CD14-positive monocyte (primary cell): ENCODE results near the gene DHTKD1. TPM values are rescaled to one million over a fixed set of nuclear protein-coding genes. Genes with fewer than 3 reads are reported as not detected.
"Not testable (repeated sequence)": the region's sequence is repeated elsewhere in the genome, so short reads cannot be mapped to it uniquely, and the experiment has no call there.

Source experiments
- DNase-seq, 3 donors: peaks; one replicate each; pipeline ENCODE4 v3.0.0-alpha.2; 2011 to 2022
- H2AFZ ChIP-seq: 2 replicates; pipeline ENCODE4 v1.6.0; 2012; ENCODE audit warnings: mild to moderate bottlenecking, low read depth, low read length, inconsistent platforms; ENCODE audit not compliant: insufficient read depth, poor library complexity, severe bottlenecking
- H3K27ac ChIP-seq, 2 donors: 1 replicate in 1 of 2; 2 replicates in 1 of 2; pipeline ENCODE4 v1.5.1; 2012 to 2013; ENCODE audit warnings: low read length in 2 of 2, control low read depth in 1 of 2, inconsistent platforms in 1 of 2, low read depth in 1 of 2, mild to moderate bottlenecking in 1 of 2
- H3K27me3 ChIP-seq, 2 donors: one replicate each; pipeline versions ENCODE4 v1.6.0 to v1.6.1; 2011 to 2013; ENCODE audit warnings: low read length in 2 of 2; ENCODE audit not compliant: control insufficient read depth in 2 of 2, insufficient read depth in 2 of 2
- H3K36me3 ChIP-seq, 2 donors: replicated peaks in 1 of 2; 1 replicate in 1 of 2; 2 replicates in 1 of 2; pipeline versions ENCODE4 v1.5.1 to v1.6.1; 2012 to 2013; ENCODE audit warnings: low read length in 2 of 2, control low read depth in 1 of 2, inconsistent platforms in 1 of 2, mild to moderate bottlenecking in 1 of 2; ENCODE audit not compliant: insufficient read depth in 2 of 2, control insufficient read depth in 1 of 2
- H3K4me1 ChIP-seq, 2 donors: 1 replicate in 1 of 2; 2 replicates in 1 of 2; pipeline versions ENCODE4 v1.5.1 to v1.6.1; 2012 to 2013; ENCODE audit warnings: low read length in 2 of 2, control low read depth in 1 of 2, inconsistent platforms in 1 of 2, mild to moderate bottlenecking in 1 of 2, moderate library complexity in 1 of 2; ENCODE audit not compliant: insufficient read depth in 2 of 2, control insufficient read depth in 1 of 2
- H3K4me2 ChIP-seq: replicated peaks from 2 replicates; pipeline ENCODE3; 2012; ENCODE audit warnings: low read length, moderate library complexity, mild to moderate bottlenecking; ENCODE audit not compliant: poor library complexity, severe bottlenecking; ENCODE audit errors: extremely low read depth
- H3K4me3 ChIP-seq, 3 experiments: fragments of 200-600 bp in 1 of 3; sonication (generic) in 1 of 3; replicated peaks in 1 of 3; 1 replicate in 2 of 3; 2 replicates in 1 of 3; pipeline ENCODE4 v1.5.1; 2011 to 2013; ENCODE audit warnings: low read length in 3 of 3, mild to moderate bottlenecking in 3 of 3, control low read depth in 2 of 3, low read depth in 2 of 3, inconsistent platforms in 1 of 3, moderate library complexity in 1 of 3
- H3K79me2 ChIP-seq: 2 replicates; pipeline ENCODE4 v1.6.0; 2012; ENCODE audit warnings: mild to moderate bottlenecking, control low read depth, inconsistent platforms, low read length, moderate library complexity; ENCODE audit not compliant: insufficient read depth
- H3K9ac ChIP-seq: 2 replicates; pipeline ENCODE4 v1.6.0; 2017; ENCODE audit warnings: low read length, mild to moderate bottlenecking; ENCODE audit not compliant: insufficient read depth, poor library complexity, severe bottlenecking
- H3K9me3 ChIP-seq, 2 donors: replicated peaks in 1 of 2; 1 replicate in 1 of 2; 2 replicates in 1 of 2; pipeline versions ENCODE4 v1.5.1 to v1.6.1; 2012 to 2013; ENCODE audit warnings: low read length in 2 of 2, control low read depth in 1 of 2; ENCODE audit not compliant: control insufficient read depth in 1 of 2, insufficient read depth in 1 of 2
- H4K20me1 ChIP-seq: 2 replicates; pipeline ENCODE4 v1.6.0; 2012; ENCODE audit warnings: mild to moderate bottlenecking, low read length, control low read depth, moderate library complexity; ENCODE audit not compliant: insufficient read depth
- H3K27ac Mint-ChIP-seq, 7 donors: one replicate each; pipeline ENCODE4 v1.8.0; 2020; ENCODE audit warnings: mild to moderate bottlenecking in 7 of 7, mixed read lengths in 7 of 7, moderate library complexity in 6 of 7, inconsistent platforms in 2 of 7
- H3K27me3 Mint-ChIP-seq, 3 donors: one replicate each; pipeline ENCODE4 v1.8.0; 2021 to 2022; ENCODE audit warnings: low read depth in 3 of 3, mild to moderate bottlenecking in 3 of 3, mixed read lengths in 3 of 3, moderate library complexity in 3 of 3, inconsistent platforms in 1 of 3
- H3K36me3 Mint-ChIP-seq, 2 donors: one replicate each; pipeline ENCODE4 v1.8.0; 2020; ENCODE audit warnings: mixed read lengths in 2 of 2, inconsistent platforms in 1 of 2, mild to moderate bottlenecking in 1 of 2
- H3K4me1 Mint-ChIP-seq: one replicate; pipeline ENCODE4 v1.8.0; 2020; ENCODE audit warnings: mild to moderate bottlenecking, mixed read lengths
- H3K4me3 Mint-ChIP-seq, 2 donors: one replicate each; pipeline ENCODE4 v1.8.0; 2020; ENCODE audit warnings: mild to moderate bottlenecking in 2 of 2, mixed read lengths in 2 of 2, moderate library complexity in 1 of 2
- H3K9me3 Mint-ChIP-seq, 7 donors: one replicate each; pipeline ENCODE4 v1.8.0; 2020 to 2022; ENCODE audit warnings: mixed read lengths in 7 of 7, mild to moderate bottlenecking in 6 of 7, moderate library complexity in 6 of 7, inconsistent platforms in 2 of 7
- CTCF ChIP-seq: fragments of 200-600 bp; IDR thresholded peaks from one replicate; pipeline ENCODE4 v1.8.0; 2022; ENCODE audit warnings: antibody characterized with exemption, mild to moderate bottlenecking
- WGBS: methylation state at CpG from one replicate; pipeline ENCODE4 v1.1.5; 2013; ENCODE audit warnings: missing lambda C conversion rate; ENCODE audit not compliant: insufficient coverage; 5-methylcytosine and 5-hydroxymethylcytosine counted together
- intact Hi-C, 2 donors: fragments of 100-400 bp; cut with micrococcal nuclease; formaldehyde crosslinking; loops; one replicate each; pipeline versions ENCODE4 v1.15.0 to v1.15.1; 2023
- polyA plus RNA-seq, 3 donors: library from polyadenylated mRNA; depleted of rRNA in 1 of 3; unstranded in 2 of 3; stranded (reverse) in 1 of 3; fragments of 300-500 nt in 2 of 3; fragments of >200 nt in 1 of 3; fragmentation: Illumina TruSeq in 2 of 3; gene quantifications; 1 replicate in 2 of 3; 2 replicates in 1 of 3; pipeline ENCODE4 v1.2.3, GENCODE V29; 2012 to 2021

Gene DHTKD1
- polyA plus RNA-seq, 3 donors: 7.0 to 12.1 (median 11.2) TPM

GRCh38 chr10:12088919-12089318 lies 20.2 kb downstream of the DHTKD1 start:
- DNase-seq: no peak
- Histone ChIP-seq H3K27ac (no peak overlapping the region), H2AFZ (no peak overlapping the region), H3K4me2 (no peak overlapping the region), H3K4me1 (peaks cover 9 to 10% of the 10 kb centered on the region in 2 donors), H3K4me3 (no peak overlapping the region), H3K36me3 (peaks cover 45 to 75% of the 10 kb centered on the region in 2 donors), H3K79me2 (no peaks in the 10 kb centered on the region), H3K27me3 (no peaks in the 10 kb centered on the region), H3K9me3 (no peaks in the 10 kb centered on the region), H4K20me1 (no peaks in the 10 kb centered on the region), H3K9ac (no peak overlapping the region)
- Mint-ChIP-seq H3K27ac (no peak overlapping the region), H3K4me3 (no peak overlapping the region), H3K4me1 (peaks cover 10% of the 10 kb centered on the region), H3K9me3 (peaks cover 0 to 6% (median 0%) of the 10 kb centered on the region in 7 donors), H3K36me3 (peaks cover 53 to 78% of the 10 kb centered on the region in 2 donors), H3K27me3 (peaks cover 0 to 4% (median 2%) of the 10 kb centered on the region in 3 donors)
- TF ChIP-seq CTCF: no peak
- intact Hi-C loops: no loop called here
- 93% methylated on average over 14 of the region's 14 CpGs for WGBS

GRCh38 chr10:12091421-12091820 lies 22.7 kb downstream of the DHTKD1 start:
- H3K4me3 Mint-ChIP-seq: no peak overlapping the region
- peaks cover 59 to 80% of the 10 kb centered on the region in 2 donors for H3K36me3 Mint-ChIP-seq
- Histone ChIP-seq H4K20me1 (no peaks in the 10 kb centered on the region), H3K79me2 (no peaks in the 10 kb centered on the region), H3K36me3 (peaks cover 55 to 82% of the 10 kb centered on the region in 2 donors), H3K4me3 (no peak overlapping the region), H3K4me1 (no peaks in the 10 kb centered on the region), H3K27me3 (no peaks in the 10 kb centered on the region), H3K9ac (no peak overlapping the region), H3K4me2 (no peak overlapping the region), H3K27ac (no peak overlapping the region), H2AFZ (no peak overlapping the region), H3K9me3 (no peaks in the 10 kb centered on the region)
- no peak for DNase-seq
- peaks cover 0 to 4% (median 0%) of the 10 kb centered on the region in 7 donors for H3K9me3 Mint-ChIP-seq
- H3K27ac Mint-ChIP-seq: peak overlapping the region in 1 of 7 donors; percentile 46
- peaks cover 0 to 2% (median 2%) of the 10 kb centered on the region in 3 donors for H3K27me3 Mint-ChIP-seq
- TF ChIP-seq CTCF: no peak
- intact Hi-C loops: no loop called here
- 20% methylated on average over 1 of the region's 4 CpGs for WGBS
- H3K4me1 Mint-ChIP-seq: peaks cover 4% of the 10 kb centered on the region

GRCh38 chr10:12097361-12097760 lies 28.6 kb downstream of the DHTKD1 start:
- H3K27ac ChIP-seq, H3K9me3 Mint-ChIP-seq, DNase-seq, H3K4me3 Mint-ChIP-seq, H3K79me2 ChIP-seq, H3K4me1 Mint-ChIP-seq, H3K27me3 Mint-ChIP-seq, H3K27me3 ChIP-seq, H4K20me1 ChIP-seq, H3K9me3 ChIP-seq, H3K4me3 ChIP-seq, H2AFZ ChIP-seq, H3K27ac Mint-ChIP-seq, H3K4me1 ChIP-seq, intact Hi-C loops, H3K4me2 ChIP-seq, H3K9ac ChIP-seq: not testable (repeated sequence)
- WGBS: 95% methylated on average over 7 of the region's 9 CpGs
- H3K36me3 Mint-ChIP-seq: peaks cover 57 to 58% of the 10 kb centered on the region in 2 donors
- peaks cover 46 to 71% of the 10 kb centered on the region in 2 donors for H3K36me3 ChIP-seq
